Germinal center (tissue), 1 donor: ENCODE results near the gene ADARB2.

ENCODE experiments used
- DNase-seq: peaks from one replicate; pipeline ENCODE4 v3.0.0; 2012; ENCODE audit warnings: mixed read lengths, low spot score

Gene ADARB2

DNA sequence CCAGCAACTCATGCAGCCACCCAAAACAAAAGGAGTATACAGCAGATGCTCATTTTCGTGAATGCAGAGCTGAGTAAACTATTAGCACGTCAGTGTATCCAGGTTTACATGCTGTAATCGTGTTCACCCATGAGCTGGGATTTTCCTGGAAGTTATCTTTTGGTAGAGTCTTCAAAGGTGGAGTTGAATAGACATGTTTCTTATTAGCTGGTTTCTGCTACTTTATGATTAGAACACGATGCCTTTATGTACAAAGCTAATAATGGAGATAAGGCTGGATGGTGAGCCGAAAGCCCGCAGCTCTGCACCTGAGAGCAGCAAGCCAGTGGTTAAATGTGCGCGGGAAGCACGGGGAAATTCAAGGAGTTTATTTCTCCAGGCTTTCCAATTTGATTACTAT lies 123.8 kb downstream of the ADARB2 start:
- DNase-seq, result no peak

DNA sequence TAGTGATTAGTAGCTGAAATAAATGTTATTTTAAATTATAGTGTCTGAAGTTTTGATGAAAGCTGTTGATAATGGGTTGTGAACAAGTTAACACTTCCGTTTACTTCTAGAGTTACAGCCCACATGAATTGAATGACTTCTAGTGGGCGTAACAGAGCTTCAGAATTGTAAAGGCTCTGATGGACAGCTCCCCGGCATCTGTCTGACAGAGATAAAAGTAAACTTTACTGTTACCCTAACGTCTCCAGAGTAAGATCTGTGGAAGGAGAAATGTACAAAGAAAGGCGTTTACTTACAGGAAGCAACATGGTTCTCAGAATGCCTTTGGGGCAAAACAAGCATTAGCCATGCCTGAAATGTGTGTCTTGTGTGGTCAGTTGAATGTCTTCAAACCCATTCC lies 124.4 kb downstream of the ADARB2 start:
- no peak for DNase-seq

DNA sequence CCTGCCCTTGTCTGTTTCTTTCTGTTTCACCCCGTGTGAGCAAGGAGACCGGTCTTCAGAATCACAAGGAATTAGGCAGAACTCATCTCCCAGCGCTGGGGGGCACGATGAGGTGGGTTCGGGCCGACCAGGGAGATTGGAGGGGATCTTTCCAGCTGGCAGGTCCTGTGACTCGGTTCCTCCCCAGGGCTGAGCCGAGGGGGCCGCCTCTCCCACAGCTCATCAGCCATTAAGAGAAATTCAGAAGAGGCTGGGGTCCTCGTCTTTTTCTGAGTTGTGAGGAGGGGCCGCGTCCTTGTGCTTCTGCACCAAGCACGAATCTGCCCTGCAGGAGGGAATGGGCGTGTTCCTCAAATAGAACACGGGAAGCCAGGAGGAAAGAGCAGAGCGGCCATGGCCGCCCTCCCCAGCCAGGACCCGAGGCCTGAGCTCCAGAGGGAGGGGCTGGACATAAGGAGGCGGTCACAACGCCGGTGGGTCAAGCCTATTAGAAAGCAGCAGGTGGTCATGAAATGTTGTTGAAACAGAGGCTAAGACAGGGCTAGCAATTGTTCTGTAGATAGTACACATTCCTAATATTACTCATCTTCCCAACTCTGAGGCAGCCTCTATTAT lies 125.3 kb downstream of the ADARB2 start:
- no peak for DNase-seq

DNA sequence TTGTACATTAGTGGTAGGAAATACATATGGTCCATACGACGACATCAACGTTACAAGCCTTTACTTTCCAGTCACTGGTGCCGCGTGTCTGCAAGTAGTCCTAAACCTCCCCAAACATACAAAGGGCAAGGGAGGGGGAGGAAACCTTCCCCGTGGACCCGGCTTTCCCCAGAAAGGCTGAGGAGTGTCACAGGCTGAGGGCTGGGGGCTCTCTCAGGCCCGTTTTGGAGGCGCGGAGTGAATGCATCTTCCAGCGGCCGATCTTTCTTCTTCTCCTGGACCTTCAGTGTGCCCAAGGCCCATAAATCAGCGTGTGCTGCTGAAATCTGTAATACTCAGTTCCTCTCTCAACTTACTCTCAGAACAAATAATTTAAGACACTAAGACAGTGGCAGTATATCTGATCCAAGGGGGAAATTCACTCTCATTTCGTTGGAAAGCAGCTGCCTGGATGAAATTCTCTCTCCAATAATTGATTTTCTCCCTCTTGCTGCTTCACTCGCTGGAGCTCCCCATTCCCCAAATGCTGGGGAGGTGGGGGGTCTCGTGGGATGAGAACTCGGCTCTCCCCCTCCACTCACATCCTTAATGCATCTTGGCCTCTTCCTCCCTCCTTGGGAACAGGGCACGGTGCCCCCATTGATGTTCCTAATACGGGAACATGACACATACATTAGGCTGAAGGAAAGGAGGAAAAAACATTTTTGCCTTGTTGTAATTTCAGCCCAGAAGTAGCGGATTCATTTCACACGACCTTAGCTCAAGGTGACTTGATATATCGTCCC lies 126.1 kb downstream of the ADARB2 start:
- no peak for DNase-seq

DNA sequence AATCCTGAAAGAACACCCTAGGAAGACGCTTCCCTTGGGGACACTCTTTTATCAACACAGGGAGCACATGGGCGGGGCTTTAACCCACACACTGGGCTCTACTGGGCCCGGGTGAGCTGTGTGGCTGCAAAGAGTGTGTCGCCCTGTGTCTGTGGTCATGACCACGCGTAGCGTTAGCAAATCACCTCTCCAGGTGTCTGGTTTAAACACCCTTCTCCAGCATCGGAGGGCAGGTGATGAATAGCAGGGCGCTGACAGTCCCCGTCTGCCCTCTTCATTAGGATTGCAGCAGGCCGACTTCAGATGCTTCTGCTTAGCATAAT lies 127.7 kb downstream of the ADARB2 start:
- DNase-seq, result no peak

DNA sequence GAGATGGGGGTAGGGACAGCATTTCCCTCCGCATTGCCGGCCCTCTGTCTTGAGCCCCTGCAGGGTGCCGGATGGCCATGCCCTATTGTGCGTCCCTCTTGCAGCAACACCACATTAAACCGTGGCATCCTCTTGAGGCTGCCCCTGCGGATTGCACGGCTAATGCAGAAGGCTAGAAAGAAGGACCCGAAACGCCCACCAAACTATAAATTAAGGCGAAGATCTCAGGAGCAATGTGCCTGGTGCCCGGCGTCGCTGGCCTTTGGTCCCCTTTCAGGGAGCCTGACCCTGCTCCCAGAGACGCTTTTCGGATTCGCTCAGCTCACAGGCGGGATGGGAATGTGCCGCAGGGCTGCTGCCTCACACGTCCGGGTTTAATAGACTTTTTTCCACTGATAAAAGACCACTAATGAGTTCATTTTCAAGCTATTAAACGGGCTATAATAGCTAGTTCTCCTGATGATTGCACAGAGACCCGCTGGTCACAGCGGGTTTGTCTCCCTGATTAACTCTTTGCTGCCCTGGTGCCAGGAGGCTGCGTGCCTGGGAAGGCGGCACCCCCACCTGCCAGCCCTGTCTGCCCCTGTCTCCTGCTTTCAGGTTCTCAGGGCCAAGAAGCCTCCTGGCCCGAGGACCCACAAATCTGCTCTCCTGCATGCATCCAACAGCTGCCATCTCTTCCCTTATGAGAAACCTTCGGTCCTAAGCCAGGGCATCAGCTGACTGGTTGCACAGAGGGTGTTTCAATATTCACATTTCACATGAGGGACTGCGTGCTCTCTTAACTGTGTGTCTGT lies 128.3 kb downstream of the ADARB2 start:
- no peak for DNase-seq

DNA sequence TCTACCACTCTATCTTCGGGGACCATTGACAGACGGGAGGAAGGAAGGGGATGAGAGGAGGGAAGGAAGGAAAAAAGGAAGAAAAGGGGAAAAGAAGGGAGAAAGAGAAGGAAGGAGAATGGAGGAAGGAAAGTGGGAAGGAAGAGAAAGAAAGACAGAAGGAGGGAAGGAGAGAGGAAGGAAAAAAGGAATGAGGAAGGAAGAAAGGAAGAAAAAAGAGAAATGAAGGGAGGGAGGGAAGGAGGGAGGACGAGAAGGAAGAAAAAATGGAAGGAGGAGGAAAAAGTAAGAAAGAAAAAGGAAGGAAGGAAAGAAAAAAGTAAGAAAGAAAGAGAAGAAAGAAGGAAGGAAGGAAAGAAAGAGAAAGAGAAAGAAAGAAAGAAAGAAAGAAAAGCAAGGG lies 128.9 kb downstream of the ADARB2 start:
- no peak for DNase-seq

DNA sequence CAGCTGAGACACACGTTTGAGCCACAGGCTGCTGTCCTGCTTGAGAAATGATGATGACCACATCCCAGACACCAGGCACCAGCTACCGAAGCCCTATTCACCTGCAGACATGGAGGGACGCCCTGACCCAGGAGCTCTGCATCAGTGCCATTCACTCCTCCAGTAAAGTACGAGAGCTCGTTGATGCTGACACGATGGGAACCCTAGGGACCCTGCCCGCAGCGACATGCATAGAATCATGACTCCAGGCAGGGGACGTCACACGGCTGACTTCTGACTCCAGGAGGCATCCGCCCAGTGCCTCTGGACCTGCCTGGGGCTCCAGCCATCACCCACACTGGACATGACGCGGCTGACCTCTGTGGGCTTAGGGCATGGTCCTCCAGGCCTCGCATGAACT lies 129.9 kb downstream of the ADARB2 start:
- no peak for DNase-seq

DNA sequence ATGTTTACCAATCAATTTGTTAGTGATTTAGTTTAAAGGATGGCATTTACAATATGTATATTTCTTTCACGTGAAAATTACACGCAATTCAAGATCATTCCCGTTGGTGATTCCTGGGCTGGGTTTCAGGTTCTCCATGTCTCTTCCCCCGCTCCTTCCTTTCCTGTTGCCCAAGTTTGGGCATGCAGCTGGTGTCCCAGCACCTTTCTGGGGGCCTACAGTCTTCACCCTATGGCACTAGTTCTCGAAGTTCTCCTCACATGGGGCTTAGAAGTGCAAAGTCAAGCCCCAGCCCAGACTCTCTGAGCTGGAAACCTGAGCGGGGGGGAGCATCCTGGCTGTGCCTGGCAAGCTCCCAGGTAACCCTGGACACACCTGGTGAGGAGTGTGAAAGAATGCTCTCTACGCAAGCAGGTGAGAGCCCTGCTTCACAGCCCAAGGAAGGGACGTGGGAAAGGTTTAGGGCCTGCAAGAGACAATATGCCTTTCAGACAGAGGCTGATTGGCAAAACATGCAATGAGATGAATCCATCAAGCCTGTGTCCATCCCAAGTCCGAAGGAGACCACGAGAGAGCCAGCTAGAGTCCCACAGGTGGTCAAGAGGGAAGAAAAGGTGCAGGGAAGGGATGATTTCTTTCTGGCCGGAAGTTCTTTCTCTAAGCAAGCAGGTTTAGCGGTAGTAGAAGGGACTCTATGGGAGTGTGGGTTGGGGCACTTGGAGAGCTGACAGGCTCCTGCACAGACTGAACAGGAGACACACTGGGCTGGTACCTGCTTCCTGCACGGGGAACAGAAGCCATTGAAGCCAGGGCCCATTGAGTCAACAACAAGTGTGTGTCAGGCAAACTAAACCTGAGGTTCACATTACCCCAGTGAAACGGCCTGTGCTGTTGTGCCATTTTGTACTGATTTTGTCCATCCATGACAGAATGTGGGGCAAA lies 131.1 kb downstream of the ADARB2 start:
- no peak for DNase-seq

DNA sequence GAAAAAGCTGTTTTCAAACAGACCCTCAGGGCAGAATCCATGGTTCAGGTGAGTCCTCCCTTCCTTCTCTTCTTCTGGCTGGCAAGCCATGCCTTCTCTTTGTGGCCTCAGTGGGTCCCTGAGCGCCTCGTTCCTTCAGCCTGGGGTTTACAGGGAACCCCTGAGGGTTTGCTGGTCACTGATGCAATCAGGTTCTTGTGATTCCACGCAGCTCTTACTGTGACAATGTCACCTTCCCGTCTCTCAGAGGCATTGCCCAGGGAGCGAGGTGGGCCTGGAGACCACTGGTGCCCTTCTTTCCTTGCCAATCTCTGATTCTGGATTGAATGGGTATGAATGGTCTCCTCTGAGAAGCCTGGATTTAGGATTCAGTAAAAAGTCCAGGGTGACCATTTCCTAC lies 132.2 kb downstream of the ADARB2 start:
- DNase-seq, result no peak

DNA sequence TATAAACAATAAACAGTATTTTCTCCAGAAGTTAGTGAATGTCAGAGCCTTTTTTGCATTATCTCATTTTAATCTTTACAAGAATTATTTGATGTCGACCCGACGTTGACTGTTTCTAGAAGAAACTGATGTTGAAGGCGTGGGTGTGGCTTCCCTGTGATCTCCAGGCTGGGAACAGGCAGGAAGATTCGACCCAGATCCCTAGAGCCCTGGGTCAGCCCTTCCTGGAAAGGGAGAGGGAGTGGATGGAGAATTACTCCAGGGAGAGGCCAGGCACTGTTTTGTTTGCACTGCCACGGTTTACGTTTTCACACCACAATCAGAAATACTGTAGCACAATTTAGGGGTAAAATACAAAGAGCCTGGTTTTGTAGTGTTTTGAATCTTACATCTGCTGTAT lies 133.1 kb downstream of the ADARB2 start:
- no peak for DNase-seq

DNA sequence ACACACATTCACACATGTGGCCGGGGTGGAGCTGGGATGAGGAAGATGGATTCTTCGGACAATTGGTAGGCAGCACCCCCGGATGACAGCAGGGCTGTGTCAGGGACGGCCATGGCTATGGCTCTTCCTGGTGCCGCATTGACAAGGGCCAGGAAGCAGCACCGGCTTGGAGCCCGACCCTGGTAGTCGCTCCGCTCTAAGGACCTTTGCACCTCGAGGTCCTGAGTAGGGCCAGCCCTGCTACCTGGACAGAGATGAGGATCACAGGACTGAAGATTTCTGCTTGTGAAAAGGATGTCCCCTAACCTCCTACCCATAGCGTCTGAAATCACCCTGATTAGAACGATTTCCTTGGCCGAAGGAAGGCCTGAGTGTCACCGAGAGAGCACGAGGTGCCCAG lies 134.1 kb downstream of the ADARB2 start:
- no peak for DNase-seq

DNA sequence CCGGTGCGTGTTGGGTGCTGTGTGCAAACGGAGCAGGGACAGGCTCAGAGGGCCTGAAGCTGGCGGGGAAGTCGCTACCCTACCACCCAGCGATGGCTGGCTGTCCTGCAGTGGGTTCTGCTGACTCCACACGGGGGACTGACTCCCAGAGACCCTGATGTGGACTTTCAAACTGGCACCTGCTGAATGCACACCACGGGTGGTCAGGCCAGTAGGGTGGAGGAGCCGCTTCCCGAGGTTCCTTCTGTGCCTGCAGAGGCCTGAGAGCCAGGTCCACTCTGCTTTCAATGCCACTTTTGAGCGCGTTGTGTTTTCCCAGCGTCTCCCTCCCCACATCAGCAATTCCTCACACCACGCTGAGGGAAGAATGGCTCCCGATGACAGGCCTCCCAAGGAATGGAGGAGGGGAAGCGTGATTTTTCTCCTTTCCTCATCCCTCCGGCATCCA lies 135.3 kb downstream of the ADARB2 start:
- DNase-seq, result no peak

DNA sequence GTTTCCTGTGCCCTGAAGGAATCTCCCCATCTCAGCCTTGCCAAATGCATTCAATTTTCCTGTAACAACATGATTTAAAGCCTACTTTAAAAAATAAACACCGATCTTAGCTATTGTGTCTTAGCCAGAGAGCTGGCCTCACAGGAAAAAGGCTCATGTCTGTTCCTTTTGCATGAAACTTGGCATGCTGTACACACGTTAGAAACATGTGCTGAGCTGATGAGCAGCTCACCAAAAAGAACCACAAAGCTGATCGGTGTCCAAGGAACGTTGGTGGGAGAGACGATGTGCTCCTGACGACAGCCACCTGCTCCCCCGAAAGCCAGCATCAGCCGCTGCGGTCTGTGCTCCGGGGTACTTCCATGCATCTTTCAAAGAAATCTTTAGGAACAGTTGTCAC lies 135.9 kb downstream of the ADARB2 start:
- DNase-seq, result no peak

DNA sequence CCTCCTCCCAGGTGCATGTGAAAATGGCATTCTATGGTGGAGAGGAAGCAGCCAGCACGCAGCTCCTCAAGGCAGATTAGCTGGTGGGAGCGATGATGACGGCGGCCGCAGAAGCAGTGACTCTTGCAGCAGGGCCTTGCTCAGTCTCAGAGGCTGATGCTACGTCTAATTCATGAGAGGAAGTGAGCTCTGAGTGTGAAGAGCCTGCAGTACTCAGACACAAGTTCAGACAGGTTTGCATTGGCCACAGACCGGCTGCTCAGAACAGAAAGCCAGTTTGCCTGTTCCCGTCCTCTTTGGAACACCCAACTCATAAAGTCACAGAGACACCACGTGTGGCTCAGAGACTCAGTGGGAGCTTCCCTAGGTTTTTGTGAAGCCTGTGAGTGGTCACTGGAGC lies 136.5 kb downstream of the ADARB2 start:
- DNase-seq, result no peak

DNA sequence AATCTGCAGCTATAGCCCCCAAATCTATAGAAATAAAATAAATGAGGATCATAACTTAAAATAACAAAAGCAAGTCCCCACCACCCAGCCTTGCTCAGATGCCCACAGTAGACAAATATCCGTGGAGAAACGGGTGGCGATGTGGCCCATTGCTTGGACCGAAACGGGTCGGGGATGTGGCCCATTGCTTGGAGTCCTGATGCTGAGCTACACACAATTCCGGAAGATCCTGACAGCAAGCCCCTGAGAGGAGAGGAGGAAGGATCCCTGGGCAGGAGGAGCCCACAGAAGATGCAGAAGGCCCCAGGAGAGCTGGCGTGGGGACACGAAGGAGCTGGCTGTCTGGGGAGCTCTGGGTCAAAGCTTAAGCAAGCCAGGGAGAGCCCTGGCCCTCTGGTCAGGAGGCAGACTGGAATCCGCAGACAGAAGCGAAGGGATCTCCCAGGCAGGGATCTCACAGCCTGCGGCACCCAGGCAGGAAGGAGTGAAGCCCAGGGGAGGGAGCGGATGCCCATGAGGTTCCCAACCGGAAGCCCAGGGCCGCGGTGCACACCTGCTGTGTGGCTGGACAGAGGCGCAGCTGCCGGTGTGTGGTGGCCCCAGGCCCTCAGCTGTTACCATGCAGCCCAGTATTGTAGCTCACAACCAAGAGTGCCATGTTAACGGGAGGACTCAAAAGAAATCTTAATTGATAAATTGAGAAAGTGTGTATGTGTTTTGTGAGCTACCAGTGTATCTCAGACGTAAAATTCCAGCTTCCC lies 138.8 kb downstream of the ADARB2 start:
- DNase-seq, result no peak

DNA sequence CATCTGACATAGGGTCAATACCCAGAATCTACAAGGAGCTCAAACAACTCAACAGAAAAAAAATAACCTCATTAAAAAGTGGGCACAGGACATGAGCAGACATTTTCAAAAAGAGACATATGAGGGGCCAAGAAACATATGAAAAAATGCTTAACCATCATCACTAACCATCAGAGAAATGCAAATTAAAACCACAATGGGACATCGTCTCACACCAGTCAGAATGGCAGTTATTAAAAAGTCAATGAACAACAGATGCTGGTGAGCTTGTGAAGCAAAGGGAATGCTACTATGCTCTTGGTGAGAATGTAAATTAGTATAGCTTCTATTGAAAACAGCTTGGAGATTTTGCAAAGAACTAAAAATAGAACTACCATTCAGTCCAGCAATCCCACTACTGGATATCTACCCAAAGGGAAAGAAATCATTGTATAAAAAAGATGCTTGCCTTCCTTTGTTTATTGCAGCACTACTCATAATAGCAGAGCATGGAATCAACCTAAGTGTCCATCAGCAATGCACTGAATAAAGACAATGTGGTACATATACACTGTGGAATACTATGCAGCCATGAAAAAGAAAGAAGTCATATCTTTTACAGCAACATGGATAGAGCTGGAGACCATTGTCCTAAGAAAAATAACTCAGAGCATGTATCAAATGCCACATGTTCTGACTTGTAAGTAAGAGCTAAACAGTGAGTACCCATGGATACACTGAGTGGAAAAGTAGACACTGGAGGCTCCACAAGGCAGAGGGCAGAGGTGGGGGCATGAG lies 139.8 kb downstream of the ADARB2 start:
- DNase-seq, result no peak

DNA sequence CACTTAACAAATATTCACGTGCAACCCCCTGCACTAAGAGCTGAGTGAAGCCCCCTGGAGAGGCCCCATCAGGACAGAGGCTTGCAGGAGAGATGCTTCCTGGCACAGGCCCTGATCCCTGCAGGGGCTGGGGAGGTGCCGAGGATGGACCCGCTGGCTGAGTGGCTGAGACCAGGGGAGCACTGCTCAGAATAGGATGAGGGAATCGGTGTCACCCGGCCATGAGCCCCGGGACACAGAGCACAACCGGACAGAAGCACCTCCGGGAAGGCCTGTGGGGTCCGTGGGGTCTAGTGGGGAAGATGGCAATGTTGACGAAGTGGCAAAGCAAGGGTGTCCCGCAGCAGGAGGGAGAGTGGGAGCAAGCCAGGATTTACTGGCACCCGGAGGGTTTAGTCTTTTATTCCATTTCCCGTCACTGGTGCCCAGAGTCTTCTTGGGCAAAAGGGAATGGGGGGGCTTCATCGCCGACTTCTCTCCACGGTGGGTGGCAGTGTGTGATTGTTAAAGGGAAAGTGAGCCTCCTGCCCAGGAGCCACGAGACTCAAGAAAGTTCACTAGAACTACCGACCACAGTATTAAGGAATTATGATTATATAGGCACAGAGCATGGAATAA lies 140.7 kb downstream of the ADARB2 start:
- no peak for DNase-seq

DNA sequence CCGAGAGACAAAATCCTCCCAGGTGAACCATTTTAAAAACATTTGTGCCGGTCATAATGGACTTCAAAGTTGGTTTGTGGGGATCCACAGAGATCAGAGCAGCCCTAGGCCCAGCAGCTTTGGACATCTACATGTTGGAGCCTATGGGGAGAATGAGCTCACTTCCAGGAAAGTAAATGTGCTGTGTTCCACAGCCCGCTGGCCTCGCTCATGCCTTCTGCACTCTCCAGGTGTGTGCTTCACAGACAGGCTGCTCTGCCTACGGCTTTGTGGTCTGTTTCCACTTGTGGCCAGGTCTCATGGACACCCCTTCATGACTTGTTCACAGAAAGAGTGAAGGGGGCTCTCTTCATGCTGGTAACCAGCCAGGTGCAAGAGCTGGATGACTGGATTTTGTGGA lies 141.6 kb downstream of the ADARB2 start:
- DNase-seq, result no peak

DNA sequence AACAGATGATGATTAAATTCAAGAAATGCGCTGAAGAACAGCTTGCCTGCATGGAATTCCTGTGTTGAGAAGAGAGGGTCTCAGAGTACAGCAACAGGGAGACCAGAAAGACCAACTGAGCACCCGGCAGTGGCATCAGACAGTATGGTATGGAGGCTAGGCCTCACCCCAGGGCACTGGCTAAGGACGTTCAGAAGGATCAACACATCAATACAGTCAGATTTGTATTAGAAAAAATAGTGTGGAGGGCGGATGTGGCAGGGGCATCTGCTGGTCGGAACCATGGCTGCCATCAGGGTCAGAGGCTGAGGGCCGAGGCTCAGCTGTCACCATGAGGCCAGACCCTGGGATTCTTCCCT lies 142.1 kb downstream of the ADARB2 start:
- DNase-seq, result no peak
